NCI-H1092 treated with DMSO at 0.1 percent for 48 hours (cell line): ENCODE measurements around the gene SIDT2.

Source experiments
- DNase-seq: peaks from one replicate; lab custom pipeline; 2025; lab: John Stamatoyannopoulos, UW

The SIDT2 gene

GRCh38 chr11:117189191-117189940, 10.8 kb downstream of the SIDT2 start:
- DNase-seq: no peak

DNA sequence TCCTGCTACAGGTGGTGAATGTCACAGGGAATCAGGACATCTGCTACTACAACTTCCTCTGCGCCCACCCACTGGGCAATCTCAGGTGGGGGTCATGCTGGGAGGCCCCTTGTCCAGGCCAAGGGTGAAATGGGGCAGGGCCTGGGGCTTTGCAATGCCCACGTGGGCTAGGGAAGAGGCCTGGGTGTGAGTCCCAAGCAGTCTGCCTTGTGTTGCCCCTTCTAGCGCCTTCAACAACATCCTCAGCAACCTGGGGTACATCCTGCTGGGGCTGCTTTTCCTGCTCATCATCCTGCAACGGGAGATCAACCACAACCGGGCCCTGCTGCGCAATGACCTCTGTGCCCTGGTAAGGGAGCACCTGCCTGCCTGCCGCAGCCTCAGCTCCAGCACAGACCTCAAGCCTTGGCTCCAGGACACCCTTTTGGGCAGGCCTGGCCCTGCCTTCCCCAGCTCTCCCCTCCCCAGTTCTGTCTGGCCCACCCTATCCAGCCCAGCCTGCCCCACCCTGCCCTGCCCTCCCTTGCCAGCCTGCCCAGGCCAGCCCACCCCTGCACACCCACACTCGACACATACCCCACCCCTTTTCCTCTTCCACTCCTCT, 11.5 kb downstream of the SIDT2 start:
- no peak for DNase-seq

- no peak for DNase-seq
Observed at GRCh38 chr11:117191680-117192400, 13.3 kb downstream of the SIDT2 start.

DNA sequence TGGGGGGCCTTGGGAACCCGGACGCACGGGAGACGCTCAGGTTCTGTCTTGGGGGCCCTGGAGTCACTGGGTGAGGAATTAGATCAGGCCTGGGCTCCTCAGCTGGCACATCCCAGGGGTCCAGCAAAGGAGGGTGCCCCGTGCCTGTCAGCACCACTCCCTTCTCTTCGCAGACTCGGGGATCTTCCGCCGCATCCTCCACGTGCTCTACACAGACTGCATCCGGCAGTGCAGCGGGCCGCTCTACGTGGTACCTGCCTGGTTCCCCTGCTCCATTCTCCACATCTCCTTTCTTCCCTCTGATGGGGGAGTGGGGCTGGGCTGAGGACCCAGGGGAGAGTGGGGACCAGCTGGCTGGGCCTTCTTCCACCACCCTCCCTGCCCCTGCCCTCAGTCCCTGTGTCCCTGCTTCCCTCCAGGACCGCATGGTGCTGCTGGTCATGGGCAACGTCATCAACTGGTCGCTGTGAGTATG, 13.9 kb downstream of the SIDT2 start:
- DNase-seq: no peak

DNA sequence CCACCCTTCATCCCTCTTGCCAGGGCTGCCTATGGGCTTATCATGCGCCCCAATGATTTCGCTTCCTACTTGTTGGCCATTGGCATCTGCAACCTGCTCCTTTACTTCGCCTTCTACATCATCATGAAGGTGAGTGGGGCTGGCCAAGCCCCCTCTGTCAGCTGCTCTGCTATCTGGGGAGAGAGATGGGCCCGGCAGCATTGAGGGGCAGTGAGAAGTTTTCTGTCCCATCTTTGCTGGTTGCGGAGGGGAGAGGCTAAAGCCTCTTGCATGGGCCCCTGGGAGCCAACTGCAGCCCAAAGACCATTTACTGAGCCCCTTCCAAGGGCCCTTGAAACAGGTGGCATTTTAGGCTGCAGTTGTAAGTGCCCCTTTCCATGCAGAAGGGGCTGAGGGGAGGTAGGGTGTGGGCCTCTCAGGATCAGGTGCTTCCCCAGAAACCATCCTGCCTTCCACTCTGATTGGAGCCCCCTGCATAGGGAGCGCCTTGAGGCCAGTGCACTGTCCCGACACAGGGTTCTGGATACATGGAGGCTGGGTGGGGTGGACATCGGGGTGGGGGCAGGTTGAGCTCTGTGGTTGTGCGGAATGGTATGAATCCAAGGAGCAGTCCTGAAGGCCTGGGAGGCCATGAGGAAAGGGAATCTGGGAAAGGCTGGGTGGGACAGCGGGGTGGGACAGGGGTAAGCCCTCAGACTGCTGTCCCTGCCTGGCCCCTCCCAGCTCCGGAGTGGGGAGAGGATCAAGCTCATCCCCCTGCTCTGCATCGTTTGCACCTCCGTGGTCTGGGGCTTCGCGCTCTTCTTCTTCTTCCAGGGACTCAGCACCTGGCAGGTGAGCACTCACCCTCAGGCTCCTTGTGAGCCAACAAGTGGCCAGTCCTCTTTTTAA, 14.8 kb downstream of the SIDT2 start:
- no peak for DNase-seq

GRCh38 chr11:117194267-117194666, 15.7 kb downstream of the SIDT2 start:
- DNase-seq: no peak

- DNase-seq: no peak
Observed at GRCh38 chr11:117195258-117195657, 16.7 kb downstream of the SIDT2 start.

GRCh38 chr11:117195761-117196160, 17.2 kb downstream of the SIDT2 start:
- no peak for DNase-seq

GRCh38 chr11:117197006-117197405, 18.5 kb downstream of the SIDT2 start:
- no peak for DNase-seq

GRCh38 chr11:117197516-117198456, 19.2 kb downstream of the SIDT2 start:
- no peak for DNase-seq

DNA sequence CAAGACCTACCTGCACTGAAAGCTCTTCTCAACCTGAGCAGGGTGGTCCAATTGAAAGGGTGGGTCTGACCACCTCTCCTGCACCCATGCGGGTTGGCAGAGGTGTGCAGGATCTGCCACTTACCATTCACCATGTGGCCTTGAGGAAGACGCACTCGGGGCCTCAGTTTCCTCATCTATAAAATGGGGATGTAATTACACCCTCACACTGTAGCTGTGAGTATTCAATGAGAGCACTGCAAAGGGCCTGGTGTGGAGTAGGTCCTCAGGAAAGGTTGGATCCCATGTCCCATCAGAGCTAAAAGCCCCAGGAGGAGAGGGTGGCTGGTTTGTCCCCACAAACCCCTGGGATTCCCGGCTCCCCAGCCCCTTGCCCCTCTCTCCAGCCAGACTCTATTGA, 20.1 kb downstream of the SIDT2 start:
- DNase-seq: no peak

GRCh38 chr11:117199053-117199915, 20.7 kb downstream of the SIDT2 start, which contains the start of gene TAGLN:
TAGLN (plus strand) TSS chr11:117199370; CDS start chr11:117203014, 3,644 bp downstream.
- DNase-seq: no peak

DNA sequence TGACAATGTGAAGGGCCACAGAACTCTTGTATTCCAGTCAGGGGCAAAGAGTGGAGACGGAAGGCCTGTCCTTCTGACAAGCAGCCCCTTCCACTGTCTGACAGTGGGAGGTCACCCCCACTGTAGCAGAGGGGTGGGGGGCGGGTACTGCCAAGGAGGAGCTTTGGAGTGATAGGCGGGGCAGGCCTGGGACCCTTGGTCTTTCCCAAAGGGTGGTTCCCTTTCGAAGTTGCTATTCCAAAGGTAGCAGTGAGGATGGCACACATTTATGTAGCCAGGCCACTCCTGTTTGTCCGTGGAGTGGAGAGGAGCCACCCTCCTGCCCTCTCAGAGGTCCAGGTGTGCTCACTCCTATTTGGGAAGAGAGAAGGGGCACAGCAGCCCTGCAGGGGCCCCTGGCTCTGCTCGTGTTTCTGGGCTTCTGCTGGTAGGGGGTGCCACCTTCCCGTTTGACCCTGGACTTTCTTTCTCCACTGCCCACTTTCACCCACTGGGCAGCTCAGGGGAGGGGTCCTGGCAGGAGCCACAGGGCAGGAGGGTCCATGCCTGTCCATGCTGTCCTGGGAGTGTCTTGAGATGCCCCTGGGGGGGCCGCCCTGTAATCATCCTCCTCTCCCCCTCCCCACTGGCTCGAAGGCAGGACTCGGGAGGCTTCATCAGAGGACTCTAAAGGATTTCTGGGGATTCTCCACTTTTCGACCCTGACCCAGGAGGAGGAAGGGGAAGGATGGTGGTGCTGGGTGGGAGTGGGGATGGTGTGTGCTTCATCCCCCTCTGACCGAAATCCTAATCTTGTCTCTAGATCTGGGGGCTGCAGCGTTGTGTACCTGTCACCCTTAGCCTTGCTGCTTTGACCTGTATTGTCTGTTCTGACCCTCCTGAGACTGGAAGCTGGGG, 21.6 kb downstream of the SIDT2 start:
- no peak for DNase-seq

DNA sequence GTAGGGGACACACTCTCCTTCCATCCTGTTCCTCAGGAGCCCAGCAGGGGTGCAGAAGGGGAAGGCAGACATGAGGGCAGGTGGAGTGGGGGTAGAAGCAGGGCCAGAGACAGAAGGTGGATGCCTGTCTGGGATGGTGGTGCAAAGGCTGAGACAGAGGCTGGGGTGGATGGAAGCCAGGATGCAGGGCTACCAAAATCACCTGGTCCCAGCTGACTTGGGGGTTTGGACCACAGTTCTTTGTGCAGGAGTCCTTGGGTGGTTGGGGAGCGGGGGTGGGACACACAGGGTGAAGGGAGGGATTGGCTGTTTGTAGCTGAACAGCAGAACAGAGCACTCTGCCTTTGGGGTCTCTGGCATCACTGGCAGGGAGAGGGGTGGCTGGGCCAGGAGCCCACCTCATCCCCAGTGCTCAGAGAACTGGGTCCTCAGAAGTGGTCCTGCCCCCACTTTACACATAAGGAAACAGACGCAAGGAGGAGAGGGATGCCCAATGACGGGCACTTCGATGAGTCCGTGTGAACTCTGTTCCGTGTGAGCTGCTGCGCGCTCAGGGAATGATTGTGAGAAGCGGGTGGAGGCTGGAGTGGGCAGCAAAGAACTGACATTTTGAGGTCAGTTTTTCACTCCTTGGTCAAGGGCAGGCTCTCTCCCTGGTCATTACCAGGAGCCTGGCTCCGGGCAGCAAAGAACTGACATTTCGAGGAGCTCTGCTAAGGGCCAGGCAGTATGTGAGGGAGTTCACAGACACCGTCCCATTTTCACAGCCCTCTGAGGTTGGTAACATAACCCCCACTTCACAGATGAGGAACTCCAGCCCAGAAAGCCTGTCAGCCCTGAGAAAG, 22.5 kb downstream of the SIDT2 start:
- DNase-seq: no peak

DNA sequence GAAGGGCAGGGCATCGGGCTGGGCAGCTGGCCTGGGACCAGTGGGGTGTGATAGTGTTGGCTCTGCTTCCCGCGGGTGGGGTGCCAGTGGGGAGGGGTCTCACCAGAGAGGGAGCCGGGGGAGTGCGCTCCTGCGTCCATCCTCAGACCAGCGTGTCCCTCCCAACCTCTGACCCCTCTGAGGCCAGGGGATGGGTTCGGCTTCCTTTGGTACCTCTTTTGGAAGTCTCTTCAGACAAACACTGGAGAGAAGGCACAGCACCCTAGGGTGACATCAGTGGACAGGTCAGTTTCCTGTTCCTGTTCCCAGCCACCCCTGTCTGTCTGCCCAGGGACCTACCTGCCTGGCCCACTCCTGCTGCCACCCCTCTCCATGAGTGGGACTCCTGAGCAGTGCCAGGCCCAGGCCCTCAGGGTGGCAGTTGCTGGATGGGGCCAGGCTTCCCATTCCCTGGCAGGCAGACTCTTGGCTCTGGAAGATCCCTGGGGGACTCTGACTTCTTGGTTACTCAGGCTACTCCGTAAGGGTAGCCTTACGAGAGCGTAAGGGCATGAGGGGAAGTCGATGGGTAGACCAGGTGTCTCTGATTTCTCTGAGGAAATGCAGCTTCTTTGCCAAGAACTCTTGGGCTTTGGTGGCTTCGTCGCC, 23.2 kb downstream of the SIDT2 start:
- no peak for DNase-seq

DNA sequence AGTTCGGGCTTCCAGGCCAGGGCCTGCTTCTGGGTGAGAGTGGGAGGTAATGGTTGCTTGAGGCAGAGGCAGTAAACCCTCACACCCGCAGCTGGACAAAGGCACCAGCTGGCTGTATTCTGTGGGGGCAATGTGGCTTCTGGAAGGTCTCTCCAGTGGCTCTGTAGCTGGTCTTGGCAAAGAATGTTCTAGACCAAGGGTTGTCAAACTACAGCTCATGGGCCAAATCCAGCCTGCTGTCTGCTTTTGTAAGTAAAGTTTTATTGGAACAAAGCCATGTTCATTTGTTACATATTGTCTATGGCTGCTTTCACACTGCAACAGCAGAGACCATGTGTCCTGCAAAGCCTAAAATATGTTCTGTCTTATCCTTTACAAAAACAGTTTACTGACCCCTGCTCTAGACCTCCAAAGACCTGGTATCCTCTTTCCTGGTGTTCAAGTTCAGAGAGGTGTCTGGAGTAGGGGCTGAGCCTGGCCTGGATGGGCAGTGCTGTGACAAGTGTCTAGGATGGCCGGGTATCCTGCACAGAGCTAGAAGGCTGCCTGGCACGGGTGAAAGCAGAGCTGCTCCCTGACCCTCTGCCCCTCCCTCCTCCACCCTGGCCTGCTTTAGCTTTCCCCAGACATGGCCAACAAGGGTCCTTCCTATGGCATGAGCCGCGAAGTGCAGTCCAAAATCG, 24.0 kb downstream of the SIDT2 start:
- DNase-seq: no peak

DNA sequence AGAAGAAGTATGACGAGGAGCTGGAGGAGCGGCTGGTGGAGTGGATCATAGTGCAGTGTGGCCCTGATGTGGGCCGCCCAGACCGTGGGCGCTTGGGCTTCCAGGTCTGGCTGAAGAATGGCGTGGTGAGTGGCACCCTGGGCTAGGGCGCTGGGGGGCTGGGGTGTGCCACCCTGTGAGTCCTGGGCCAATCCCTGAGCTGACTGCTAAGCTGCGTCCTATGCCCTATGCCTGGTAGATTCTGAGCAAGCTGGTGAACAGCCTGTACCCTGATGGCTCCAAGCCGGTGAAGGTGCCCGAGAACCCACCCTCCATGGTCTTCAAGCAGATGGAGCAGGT, 24.5 kb downstream of the SIDT2 start:
- no peak for DNase-seq
